ENCODE measurements around the gene HSPA6.

Gene HSPA6

GRCh38 chr1:161494091-161494735 lies 30.1 kb upstream of the HSPA6 start:
- DNase-seq: no peak
- Histone ChIP-seq H3K36me3 (no peaks in the 10 kb centered on the region), H3K27ac (no peak overlapping the region), H3K9me3 (no peaks in the 10 kb centered on the region), H3K4me3 (no peak overlapping the region), H3K27me3 (peaks cover 0 to 26% of the 10 kb centered on the region in 2 donors), H3K4me1 (no peaks in the 10 kb centered on the region)
- no peak for TF ChIP-seq CTCF (IDR thresholded peaks at IDR 0.05)
- intact Hi-C loops (cut with DNase I; ENCODE audit: low total_unique reads): no loop called here

- Histone ChIP-seq H3K4me1 (no peaks in the 10 kb centered on the region), H3K4me3 (no peak overlapping the region), H3K36me3 (no peaks in the 10 kb centered on the region), H3K9me3 (no peaks in the 10 kb centered on the region), H3K27me3 (peaks cover 0 to 18% of the 10 kb centered on the region in 2 donors), H3K27ac (no peak overlapping the region)
- TF ChIP-seq CTCF (IDR thresholded peaks at IDR 0.05): no peak
- intact Hi-C loops (cut with DNase I; ENCODE audit: low total_unique reads): no loop called here
- no peak for DNase-seq
Measured at GRCh38 chr1:161495490-161495889, 28.9 kb upstream of the HSPA6 start.

DNA sequence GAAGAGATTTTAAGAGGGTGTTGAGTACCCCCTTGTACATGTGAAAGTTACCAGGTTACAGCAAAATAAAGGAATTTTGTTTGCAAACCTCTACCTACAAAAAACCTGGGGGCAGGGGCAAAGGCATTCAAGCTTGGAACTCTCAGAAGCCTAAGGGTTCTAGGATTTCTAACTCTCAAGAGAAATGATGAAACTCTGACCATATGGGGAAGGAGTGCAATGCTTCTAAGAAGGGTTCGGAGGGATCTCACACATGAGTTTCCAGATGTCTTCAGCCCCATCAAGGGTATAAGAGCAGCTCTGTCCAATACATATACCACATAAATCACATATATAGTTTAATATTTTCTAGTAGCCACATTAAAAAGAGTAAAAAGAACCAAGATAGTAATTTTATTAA lies 26.4 kb upstream of the HSPA6 start:
- no peak overlapping the region for H3K4me3 ChIP-seq
- no peaks in the 10 kb centered on the region for H3K4me1 ChIP-seq
- no peak for DNase-seq
- H3K36me3 ChIP-seq: no peaks in the 10 kb centered on the region
- intact Hi-C loops (cut with DNase I; ENCODE audit: low total_unique reads): no loop called here
- H3K27me3 ChIP-seq: peaks cover 0 to 15% of the 10 kb centered on the region in 2 donors
- TF ChIP-seq CTCF (IDR thresholded peaks at IDR 0.05): no peak
- no peak overlapping the region for H3K27ac ChIP-seq
- no peaks in the 10 kb centered on the region for H3K9me3 ChIP-seq

DNA sequence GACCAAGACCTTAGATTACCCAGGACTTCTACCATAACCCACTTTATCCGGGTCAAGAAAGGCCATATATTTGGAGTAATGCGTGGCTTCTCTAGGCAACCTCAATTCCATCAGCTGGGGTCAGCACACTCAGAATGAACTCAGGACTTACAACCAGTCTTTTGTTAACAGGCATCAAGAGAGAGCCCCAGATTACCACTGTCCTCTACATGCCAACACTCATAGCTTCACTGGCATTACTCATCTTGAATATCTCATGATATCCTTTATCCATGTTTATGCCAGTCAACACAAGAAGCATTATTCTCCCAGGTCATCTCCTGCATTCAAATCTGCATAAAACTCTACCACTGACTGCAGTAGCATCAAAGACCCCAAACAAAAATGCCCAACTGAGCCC lies 25.7 kb upstream of the HSPA6 start:
- Histone ChIP-seq H3K4me3 (no peak overlapping the region), H3K9me3 (no peaks in the 10 kb centered on the region), H3K36me3 (no peaks in the 10 kb centered on the region), H3K27ac (no peak overlapping the region), H3K4me1 (no peaks in the 10 kb centered on the region), H3K27me3 (peaks cover 0 to 14% of the 10 kb centered on the region in 2 donors)
- intact Hi-C loops (cut with DNase I; ENCODE audit: low total_unique reads): no loop called here
- no peak for DNase-seq
- no peak for TF ChIP-seq CTCF (IDR thresholded peaks at IDR 0.05)

DNA sequence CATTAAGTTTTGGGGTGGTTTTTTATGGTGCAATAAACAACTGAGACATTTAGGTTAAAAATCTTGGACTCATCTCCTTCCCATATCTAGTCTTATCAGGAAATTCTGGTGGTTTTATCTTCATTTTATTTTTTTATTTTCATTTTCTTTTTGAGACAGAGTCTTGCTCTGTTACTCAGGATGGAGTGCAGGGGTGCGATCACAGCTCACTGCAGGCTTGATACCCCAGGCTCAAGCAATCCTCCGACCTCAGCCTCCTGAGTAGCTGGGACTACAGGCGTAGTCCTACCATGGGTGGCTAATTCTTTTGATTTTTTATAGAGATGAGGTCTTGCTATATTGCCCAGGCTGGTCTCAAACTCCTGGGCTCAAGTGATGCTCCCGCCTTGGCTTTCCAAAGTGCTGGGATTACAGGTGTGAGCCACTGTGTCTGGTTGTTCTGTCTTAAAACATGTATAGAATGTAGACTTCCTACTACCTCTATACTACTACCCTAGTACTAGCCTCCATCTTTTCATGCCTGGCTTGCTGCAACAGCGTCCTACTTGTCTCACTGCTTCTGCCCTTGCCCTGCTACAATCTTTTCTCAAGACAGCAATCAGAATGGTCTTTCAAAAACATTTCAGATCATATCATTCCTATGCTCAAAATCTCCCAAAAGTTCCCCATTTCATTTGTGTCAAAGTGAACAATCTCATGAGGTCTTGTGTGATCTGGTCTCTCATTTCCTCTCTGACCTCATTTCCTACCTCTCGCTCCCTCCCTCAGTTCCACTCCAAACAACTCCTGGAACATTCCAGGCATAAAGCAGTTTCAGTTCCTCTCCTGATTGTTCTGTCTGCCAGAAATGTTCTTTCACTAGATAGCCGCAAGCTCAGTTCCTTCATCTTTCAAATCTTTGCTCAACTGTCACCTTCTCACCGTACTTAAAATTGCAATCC lies 25.0 kb upstream of the HSPA6 start:
- no peaks in the 10 kb centered on the region for H3K4me1 ChIP-seq
- peaks cover 0 to 18% of the 10 kb centered on the region in 2 donors for H3K27me3 ChIP-seq
- no peak overlapping the region for H3K27ac ChIP-seq
- no peak for DNase-seq
- no peak overlapping the region for H3K4me3 ChIP-seq
- no peaks in the 10 kb centered on the region for H3K36me3 ChIP-seq
- no peak for TF ChIP-seq CTCF (IDR thresholded peaks at IDR 0.05)
- intact Hi-C loops (cut with DNase I; ENCODE audit: low total_unique reads): no loop called here
- H3K9me3 ChIP-seq: no peaks in the 10 kb centered on the region
